SKM-1 (cell line): ENCODE data around the gene HSPA1B.
"Not testable (repeated sequence)": the region's sequence is repeated elsewhere in the genome, so short reads cannot be mapped to it uniquely, and the experiment has no call there.

Experiments used
- DNase-seq: peaks from one replicate; lab custom pipeline; 2025; ENCODE audit not compliant: unreplicated experiment; lab: John Stamatoyannopoulos, UW

The HSPA1B gene

DNA sequence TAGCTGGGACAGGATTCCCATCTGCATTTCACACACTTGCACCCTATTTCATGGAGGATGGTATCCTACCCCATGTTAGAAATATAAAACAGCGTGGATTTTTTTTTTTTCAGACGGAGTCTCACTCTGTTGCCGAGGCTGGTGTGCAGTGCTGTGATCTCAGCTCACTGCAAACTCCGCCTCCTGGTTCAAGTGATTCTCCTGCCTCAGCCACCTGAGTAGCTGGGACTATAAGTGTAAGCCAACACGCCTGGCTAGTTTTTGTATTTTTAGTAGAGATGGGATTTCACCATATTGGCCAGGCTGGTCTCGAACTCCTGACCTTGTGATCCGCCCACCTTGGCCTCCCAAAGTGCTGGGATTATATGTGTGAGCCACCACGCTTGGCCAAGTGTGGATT, 30.2 kb downstream of the HSPA1B start:
- DNase-seq = not testable (repeated sequence)

DNA sequence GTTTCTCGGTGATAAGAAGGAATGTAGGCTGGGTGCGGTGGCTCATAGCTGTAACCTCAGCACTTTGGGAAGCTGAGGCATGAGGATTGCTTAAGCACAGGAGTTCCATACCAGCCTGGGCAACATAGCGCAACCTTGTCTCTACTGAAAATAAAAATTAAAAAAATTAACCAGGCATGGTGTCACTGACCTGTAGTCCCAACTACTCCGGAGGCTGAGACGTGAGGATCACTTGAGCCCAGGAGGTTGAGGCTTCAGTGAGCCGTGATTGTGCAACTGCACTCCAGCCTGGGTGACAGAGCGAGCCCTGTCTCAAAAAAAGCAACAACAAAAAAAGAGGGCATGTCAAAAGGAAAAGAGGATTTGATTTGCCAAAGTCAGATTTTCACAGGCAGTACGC, 31.2 kb downstream of the HSPA1B start:
- no peak for DNase-seq

DNA sequence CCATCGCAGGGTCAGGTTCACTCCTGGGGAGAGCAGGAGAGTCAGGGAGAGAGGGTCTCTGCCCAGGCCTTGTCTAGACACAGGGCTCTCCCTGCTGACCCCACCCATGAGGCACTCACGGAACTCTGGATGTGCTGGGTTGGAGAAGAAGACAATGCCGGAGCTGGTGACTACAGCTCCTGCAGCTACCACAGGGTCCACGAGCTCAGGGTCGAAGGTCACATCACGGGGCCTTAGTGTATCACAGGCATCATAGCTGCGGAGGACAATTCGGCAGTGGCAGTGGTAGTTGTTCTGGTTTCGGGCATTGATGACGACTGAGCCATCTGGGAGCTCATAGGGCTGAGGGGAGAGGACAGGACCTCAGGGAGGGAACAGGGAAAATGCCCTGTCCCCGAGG, 32.4 kb downstream of the HSPA1B start:
- DNase-seq = no peak

GRCh38 chr6:31860349-31860748, 32.8 kb downstream of the HSPA1B start:
- DNase-seq = no peak

DNA sequence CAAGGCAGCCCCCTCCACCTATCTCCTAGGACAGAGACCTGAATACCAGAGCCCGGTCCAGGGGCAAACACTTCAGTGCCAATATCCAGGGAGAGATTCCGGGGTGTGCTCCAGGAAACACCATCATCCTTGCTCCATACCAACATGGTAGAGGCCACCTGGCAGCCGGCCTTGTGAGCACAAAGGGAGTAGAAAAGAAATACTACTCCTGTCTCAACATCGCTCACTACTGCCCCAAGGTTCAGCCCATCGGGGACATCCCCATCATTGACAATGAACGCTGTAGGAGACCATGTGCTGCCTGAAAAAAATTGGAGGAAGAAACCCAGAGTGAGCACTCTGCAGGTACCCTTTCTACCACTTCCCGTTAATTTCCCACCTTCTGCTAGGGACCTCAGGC, 33.6 kb downstream of the HSPA1B start:
- no peak for DNase-seq

DNA sequence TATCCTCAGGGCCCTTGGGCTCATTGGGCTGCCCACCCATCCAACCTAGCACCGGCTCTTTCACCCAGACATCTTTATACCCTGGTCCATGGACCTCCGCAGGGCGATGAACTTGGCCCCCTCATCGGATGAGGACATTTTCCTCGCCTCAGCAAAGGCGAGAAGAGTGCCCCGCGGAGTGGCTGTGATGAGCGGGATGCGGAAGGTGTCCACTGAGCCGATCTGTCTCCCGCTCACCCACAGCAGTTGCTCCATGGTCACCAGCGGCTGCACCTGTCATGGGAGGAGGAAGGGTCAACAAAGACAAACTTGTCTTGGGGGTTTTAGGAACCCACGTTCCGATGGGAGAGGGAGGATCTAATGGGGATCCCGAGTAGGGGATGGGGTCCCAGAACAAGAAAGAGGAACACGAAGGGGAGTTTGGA, 34.4 kb downstream of the HSPA1B start:
- DNase-seq = no peak

- DNase-seq = peak; percentile 100
Observed at GRCh38 chr6:31862344-31863235, 35.1 kb downstream of the HSPA1B start, which contains the start of gene NEU1. TSS of gene NEU1 (minus strand) at chr6:31862821. CDS start at chr6:31862776, 45 bp downstream.

DNA sequence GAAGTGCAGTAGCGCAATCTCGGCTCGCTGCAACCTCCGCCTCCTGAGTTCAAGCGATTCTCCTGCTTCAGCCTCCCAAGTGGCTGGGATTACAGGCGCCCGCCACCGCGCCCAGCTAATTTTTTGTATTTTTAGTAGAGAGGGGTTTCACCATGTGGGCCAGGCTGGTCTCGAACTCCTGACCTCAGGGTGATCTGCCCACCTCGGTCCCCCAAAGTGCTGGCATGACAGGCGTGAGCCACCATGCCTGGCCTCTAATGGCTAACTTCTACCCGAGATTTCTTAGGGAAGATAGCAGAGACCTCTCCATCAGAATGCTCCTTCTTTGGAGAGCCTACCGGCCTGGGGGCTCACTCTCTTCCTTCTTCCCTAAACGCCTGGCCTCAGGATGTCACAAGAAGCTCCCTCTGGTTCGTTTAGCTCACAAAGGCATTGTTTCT, 36.6 kb downstream of the HSPA1B start:
- not testable (repeated sequence) for DNase-seq

- DNase-seq = no peak
Observed at GRCh38 chr6:31864818-31865204, 37.3 kb downstream of the HSPA1B start.

DNA sequence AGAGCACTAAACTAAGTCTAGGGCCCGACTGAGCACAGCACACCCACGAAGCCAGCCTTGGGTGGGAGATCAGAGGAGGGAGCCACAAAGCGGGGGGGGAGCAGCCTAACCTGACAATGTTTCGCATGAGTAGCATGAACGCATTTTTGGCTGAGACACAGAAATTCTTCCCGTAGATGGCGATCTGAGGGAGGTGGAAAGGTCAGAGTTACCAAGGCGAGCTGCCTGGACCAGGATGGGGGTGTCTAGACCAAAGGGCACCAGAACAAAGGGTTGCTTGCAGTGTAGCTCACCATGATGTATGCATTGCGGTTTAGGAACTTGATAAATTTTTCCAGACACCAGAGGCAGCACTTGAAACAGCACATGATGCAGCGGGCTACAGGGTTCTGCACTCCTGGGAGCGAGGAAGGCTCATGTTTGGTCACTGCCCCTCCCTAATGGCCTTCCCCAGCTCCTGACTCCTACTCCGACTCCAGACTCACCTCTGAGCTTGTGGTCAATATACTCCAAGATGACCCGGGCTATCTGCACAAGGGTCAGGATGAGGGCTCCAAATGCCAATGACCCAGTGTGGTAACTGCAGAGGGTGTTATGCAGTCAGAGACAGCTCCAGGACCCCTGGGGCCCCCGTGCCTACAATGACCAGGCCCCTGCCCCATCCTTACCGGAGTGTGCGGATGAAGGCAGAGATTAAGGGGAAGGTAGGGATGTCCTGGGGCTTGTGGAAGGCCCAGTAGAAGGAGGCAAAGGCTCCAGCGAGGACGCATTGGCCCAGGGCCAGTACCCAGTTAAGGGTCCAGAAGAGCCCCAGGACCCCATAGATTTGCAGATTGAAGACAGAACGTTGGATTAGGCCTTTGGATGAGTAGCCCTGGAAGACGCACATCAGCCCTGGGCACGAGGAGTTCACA, 37.9 kb downstream of the HSPA1B start:
- no peak for DNase-seq

DNA sequence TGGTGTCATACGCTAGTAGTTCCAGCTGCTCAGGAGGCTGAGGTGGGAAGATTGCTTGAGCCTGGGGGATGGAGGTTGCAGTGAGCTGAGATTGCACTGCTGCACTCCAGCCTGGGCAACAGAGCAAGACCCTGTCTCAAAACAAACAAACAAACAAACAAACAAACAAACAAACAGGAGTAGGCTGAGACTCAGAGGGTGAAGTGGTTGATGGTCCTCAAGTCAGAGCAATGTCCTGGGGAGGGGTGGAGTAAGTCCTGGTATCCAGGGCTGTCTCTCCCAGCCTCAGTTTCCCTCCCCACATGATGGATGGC, 41.1 kb downstream of the HSPA1B start:
- DNase-seq = not testable (repeated sequence)

GRCh38 chr6:31869343-31869742, 41.8 kb downstream of the HSPA1B start:
- no peak for DNase-seq

DNA sequence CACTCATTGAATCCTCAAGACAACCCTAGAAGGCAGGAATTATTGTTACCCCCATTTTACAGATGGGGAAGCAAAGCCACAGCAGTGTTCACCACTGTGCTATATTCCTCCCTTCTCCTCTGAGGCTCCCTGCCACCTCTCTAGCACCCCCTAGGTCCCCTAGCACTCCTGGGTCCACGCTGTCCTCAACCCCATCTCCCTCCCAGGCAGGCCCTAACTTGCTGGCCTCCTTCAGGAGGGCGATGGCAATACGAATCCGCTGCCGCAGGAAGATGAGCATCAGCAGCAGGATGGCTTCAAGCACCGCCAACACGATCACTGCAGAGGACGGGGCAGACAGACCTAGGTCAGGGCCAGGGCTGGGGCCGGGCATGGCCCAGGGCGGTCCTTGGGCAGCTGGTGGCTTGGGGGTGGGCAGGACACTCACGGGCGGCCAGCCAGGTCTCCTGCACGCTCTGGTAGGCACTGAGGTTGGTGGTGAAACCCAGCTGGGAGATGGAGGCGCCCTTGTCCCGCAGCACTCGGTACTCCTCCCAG, 42.9 kb downstream of the HSPA1B start:
- no peak for DNase-seq

DNA sequence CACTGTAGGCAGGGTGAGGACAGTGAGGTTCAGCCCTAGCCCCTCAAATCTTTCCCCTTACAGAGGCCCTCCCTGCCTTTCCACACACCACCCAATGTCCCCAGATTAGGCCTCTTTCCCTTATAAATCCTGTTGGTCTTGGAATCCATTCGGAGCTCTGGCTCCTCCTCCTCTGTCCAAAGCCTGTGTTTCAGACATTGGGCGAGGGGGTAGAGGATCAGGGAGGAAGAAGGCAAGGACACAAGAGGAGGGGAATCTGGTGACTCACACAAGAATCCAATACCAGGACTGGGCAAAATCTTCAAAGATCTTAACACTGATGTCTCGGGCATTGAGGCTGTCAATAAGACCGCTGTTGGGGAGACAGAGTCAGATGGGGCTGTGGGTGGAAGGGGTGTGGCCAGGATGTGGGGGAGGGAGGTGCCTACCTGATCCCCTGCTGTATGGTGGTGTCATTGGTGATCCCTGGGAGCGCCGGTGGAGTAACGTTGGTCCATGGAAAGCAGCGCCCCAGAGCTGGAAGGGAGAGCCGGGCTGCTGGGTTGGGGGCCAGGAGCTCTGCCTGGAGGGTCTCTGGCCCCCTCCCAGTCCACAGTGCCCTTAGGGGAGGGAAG, 43.6 kb downstream of the HSPA1B start:
- no peak for DNase-seq

DNA sequence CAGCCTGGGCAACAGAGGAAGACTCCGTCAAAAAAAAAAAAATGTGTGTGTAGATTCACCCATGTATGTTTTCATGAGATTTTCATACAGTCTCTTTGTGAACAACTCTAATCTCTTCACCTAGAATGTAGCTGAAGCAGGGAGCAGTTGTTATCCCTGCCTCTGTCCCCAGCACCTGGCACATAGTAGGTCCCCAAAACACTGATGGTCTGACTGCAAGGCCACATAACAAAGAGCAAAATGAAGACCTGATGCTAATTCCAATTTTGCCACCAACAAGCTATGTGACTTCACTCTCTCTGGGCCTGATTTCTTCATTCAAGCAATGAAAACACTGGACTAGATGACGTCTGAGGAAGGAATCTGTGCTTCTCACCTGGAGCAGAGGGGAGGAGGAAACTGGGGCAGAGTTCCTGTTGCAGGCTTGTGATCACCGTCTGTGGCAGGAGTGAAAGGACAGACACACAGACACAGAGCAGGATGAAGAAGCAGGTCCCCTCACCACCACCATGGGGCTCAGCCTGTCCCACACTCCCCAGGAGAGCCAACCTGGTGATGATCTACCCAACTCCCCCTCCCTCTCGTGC, 46.6 kb downstream of the HSPA1B start:
- DNase-seq = no peak

- no peak for DNase-seq
Observed at GRCh38 chr6:31874836-31875572, 47.5 kb downstream of the HSPA1B start.

DNA sequence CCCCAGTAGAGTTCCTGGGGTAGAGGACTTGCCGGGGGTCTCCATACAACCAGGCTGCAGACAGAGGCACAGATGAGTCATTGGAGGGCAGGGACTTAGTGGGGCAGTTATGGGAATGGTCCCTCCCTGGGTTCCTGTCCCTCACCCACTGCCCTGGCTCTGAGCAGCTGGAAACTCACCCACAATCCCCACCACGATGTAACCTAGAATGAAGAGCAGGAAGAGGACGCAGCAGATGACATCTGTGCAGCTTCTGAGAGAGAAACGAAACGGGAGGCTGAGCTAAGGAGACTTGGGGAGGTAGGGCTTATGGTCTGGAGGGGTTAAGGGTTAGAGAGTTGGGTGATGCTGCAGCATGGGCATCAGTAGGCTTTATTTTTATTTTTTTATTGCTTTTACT, 48.3 kb downstream of the HSPA1B start:
- no peak for DNase-seq

DNA sequence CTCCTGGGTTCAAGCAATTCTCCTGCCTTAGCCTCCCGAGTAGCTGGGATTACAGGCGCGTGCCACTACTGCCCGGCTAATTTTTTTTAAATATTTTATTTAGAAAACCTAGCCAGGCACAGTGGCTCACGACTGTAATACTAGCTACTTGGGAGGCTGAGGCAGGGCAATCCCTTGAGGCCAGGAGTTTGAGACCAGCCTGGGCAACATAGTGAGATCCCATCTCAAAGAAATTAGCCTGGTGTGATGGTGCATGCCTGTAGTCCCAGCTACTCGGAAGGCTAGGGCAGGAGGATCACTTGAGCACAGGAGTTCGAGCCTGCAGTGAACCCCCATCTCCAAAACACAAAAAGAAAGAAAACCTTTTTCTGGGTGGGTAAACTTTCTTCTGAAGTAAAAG, 48.8 kb downstream of the HSPA1B start:
- DNase-seq = no peak

DNA sequence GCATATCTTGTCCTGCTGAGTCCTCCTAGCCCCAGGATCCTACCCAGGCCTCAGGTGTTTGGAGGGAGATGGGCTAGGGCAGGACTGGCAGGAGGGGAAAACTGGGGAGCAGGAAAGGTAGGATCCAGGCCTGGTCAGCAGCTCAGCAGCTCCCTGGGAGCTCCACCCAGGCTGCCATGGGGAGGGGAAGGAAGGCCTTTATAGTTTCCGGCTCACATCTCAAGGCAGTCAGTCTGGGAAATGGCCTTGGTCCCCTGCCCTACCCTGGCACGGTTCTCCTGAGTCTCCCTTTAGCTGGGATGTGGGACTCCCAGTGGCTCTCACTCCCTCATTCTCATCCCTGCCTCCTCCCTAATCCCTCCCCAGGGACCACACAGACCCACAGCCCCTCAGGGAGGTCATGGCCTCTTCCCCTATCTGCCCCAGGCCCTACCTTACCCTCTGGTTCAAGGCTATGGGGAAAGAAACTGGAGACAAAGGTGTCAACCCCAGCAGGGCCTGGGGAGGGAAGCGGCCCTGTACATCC, 49.6 kb downstream of the HSPA1B start:
- no peak for DNase-seq

GRCh38 chr6:31877651-31878161, 50.2 kb downstream of the HSPA1B start:
- no peak for DNase-seq
